Cerebellar nuclear complex (tissue), 1 donor: ENCODE measurements around the gene PPP1R9B.

ENCODE experiments used
- DNase-seq, 2 experiments: peaks; one replicate each; lab custom pipeline; 2025; lab: John Stamatoyannopoulos, UW

PPP1R9B gene

GRCh38 chr17:50154604-50155003 is 4.1 kb upstream of the PPP1R9B start:
- no peak for DNase-seq

- no peak for DNase-seq
Measured at GRCh38 chr17:50153650-50154575, 3.4 kb upstream of the PPP1R9B start.

- DNase-seq, result no peak
Measured at GRCh38 chr17:50152736-50153135, 2.3 kb upstream of the PPP1R9B start.

GRCh38 chr17:50151937-50152547 is 1.6 kb upstream of the PPP1R9B start:
- peak; percentile 26 to 63 for DNase-seq

- peak; percentile 36 to 41 for DNase-seq
Measured at GRCh38 chr17:50151041-50151936, 812 bp upstream of the PPP1R9B start.

- DNase-seq, result no peak
Measured at GRCh38 chr17:50149417-50150353, 792 bp downstream of the PPP1R9B start.

GRCh38 chr17:50149091-50149416 is 1.4 kb downstream of the PPP1R9B start:
- no peak for DNase-seq

GRCh38 chr17:50148226-50149090 is 2.0 kb downstream of the PPP1R9B start:
- no peak for DNase-seq

GRCh38 chr17:50147841-50148225 is 2.6 kb downstream of the PPP1R9B start:
- no peak for DNase-seq

GRCh38 chr17:50146927-50147665 is 3.4 kb downstream of the PPP1R9B start:
- no peak for DNase-seq

GRCh38 chr17:50146230-50146926 is 4.1 kb downstream of the PPP1R9B start:
- DNase-seq, result no peak

GRCh38 chr17:50145532-50146229 is 4.8 kb downstream of the PPP1R9B start:
- no peak for DNase-seq

- DNase-seq, result no peak
Measured at GRCh38 chr17:50144845-50145531, 5.5 kb downstream of the PPP1R9B start.

GRCh38 chr17:50144355-50144754 is 6.1 kb downstream of the PPP1R9B start:
- DNase-seq, result no peak

- DNase-seq, result no peak
Measured at GRCh38 chr17:50143461-50144176, 6.9 kb downstream of the PPP1R9B start.

- DNase-seq, result no peak
Measured at GRCh38 chr17:50141745-50142110, 8.7 kb downstream of the PPP1R9B start.
